Astrocyte (in vitro differentiated cells and primary cell): Measurements from ENCODE around the gene GALK2. TPM values are rescaled to one million over a fixed set of nuclear protein-coding genes. Genes with fewer than 3 reads are reported as not detected.

ENCODE experiments used
- DNase-seq: peaks from one replicate; pipeline ENCODE4 v3.0.0-alpha.2; 2010; ENCODE audit warnings: low read depth
- FAIRE-seq: peaks from 2 replicates; lab custom pipeline; 2011; peaks lifted over from hg19 to GRCh38; lab: Jason Lieb, UNC
- H2AFZ ChIP-seq: 2 replicates; pipeline ENCODE4 v1.6.0; 2012; ENCODE audit warnings: low read depth, low read length, inconsistent platforms
- H3K27ac ChIP-seq: 2 replicates; pipeline ENCODE4 v1.5.1; 2011; ENCODE audit warnings: low read depth, low read length, inconsistent platforms
- H3K27me3 ChIP-seq: 2 replicates; pipeline ENCODE4 v1.6.0; 2011; ENCODE audit warnings: low read length, inconsistent platforms; ENCODE audit not compliant: insufficient read depth
- H3K36me3 ChIP-seq: 2 replicates; pipeline ENCODE4 v1.5.1; 2011; ENCODE audit warnings: low read length, inconsistent platforms; ENCODE audit not compliant: insufficient read depth
- H3K4me1 ChIP-seq: 2 replicates; pipeline ENCODE4 v1.5.1; 2011; ENCODE audit warnings: low read length, inconsistent platforms; ENCODE audit not compliant: insufficient read depth
- H3K4me2 ChIP-seq: 2 replicates; pipeline ENCODE4 v1.6.0; 2012; ENCODE audit warnings: low read length, inconsistent platforms
- H3K4me3 ChIP-seq: 2 replicates; pipeline ENCODE4 v1.5.1; 2011; ENCODE audit warnings: low read depth, mild to moderate bottlenecking, low read length, inconsistent platforms; ENCODE audit not compliant: insufficient read depth
- H3K79me2 ChIP-seq: 2 replicates; pipeline ENCODE4 v1.6.0; 2012; ENCODE audit warnings: mild to moderate bottlenecking, low read length, inconsistent platforms; ENCODE audit not compliant: insufficient read depth
- H3K9ac ChIP-seq: 2 replicates; pipeline ENCODE4 v1.6.0; 2012; ENCODE audit warnings: mild to moderate bottlenecking, low read length, inconsistent platforms
- H3K9me3 ChIP-seq: 2 replicates; pipeline ENCODE4 v1.5.1; 2012; ENCODE audit warnings: low read depth, mild to moderate bottlenecking, low read length, inconsistent platforms; ENCODE audit not compliant: insufficient read depth
- H4K20me1 ChIP-seq: 2 replicates; pipeline ENCODE4 v1.6.0; 2012; ENCODE audit warnings: low read length, inconsistent platforms; ENCODE audit not compliant: insufficient read depth
- H3K27ac Mint-ChIP-seq: one replicate; pipeline ENCODE4 v1.8.0; 2021; ENCODE audit warnings: mild to moderate bottlenecking, mixed read lengths; ENCODE audit not compliant: unreplicated experiment
- H3K27me3 Mint-ChIP-seq: one replicate; pipeline ENCODE4 v1.8.0; 2021; ENCODE audit warnings: low read depth, mixed read lengths; ENCODE audit not compliant: unreplicated experiment
- H3K36me3 Mint-ChIP-seq: one replicate; pipeline ENCODE4 v1.8.0; 2021; ENCODE audit warnings: low read depth, mixed read lengths; ENCODE audit not compliant: unreplicated experiment
- H3K4me1 Mint-ChIP-seq: one replicate; pipeline ENCODE4 v1.8.0; 2021; ENCODE audit warnings: low read depth, mixed read lengths; ENCODE audit not compliant: unreplicated experiment
- H3K4me3 Mint-ChIP-seq: one replicate; pipeline ENCODE4 v1.8.0; 2021; ENCODE audit warnings: mild to moderate bottlenecking, moderate library complexity, mixed read lengths; ENCODE audit not compliant: unreplicated experiment
- H3K9me3 Mint-ChIP-seq: one replicate; pipeline ENCODE4 v1.8.0; 2021; ENCODE audit warnings: mild to moderate bottlenecking, mixed read lengths; ENCODE audit not compliant: unreplicated experiment
- CTCF ChIP-seq: IDR thresholded peaks from 2 replicates; pipeline ENCODE4 v1.5.1; 2011; ENCODE audit warnings: low read depth, mild to moderate bottlenecking, inconsistent platforms, low read length, moderate library complexity; ENCODE audit not compliant: insufficient read depth
- EZH2 ChIP-seq: IDR thresholded peaks from 2 replicates; pipeline ENCODE4 v1.6.1; 2012; ENCODE audit warnings: mild to moderate bottlenecking, low read length, inconsistent platforms; ENCODE audit not compliant: insufficient read depth
- total RNA-seq: library from RNA; stranded (reverse); gene quantifications from 2 replicates; pipeline ENCODE4 v1.2.1, GENCODE V29; 2021

The GALK2 gene
- total RNA-seq, 1 donor from 2014 or later = 21.4 TPM

DNA sequence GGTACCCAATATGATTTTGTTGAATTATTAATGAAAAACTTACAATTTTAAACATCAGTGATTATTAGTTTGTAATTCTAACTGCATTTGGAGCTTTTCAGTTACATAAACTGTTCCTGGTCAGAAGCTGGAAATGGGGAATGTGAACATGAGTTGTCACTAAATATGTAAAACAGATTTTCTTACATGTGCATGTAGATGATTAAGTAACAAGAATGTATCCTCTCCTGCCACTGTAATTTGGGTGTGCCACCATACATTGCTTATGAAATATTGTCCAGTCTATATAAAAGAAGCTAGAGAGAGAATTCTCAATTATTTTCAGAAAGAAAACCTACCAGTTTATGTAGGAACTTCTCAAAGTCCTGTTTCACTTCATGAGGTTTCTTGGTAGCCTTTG lies 161.4 kb downstream of the GALK2 start:
- DNase-seq = no peak
- no peak overlapping the region for H3K4me3 Mint-ChIP-seq
- no peak overlapping the region for H3K4me2 ChIP-seq
- no peak overlapping the region for H3K27ac ChIP-seq
- H3K36me3 Mint-ChIP-seq = peaks cover 2% of the 10 kb centered on the region
- H3K9ac ChIP-seq = no peak overlapping the region
- no peaks in the 10 kb centered on the region for H3K27me3 Mint-ChIP-seq
- H3K4me3 ChIP-seq = no peak overlapping the region
- H3K9me3 Mint-ChIP-seq = no peaks in the 10 kb centered on the region
- peaks cover 3% of the 10 kb centered on the region for H3K36me3 ChIP-seq
- no peaks in the 10 kb centered on the region for H3K4me1 ChIP-seq
- no peak for FAIRE-seq
- H3K79me2 ChIP-seq = no peaks in the 10 kb centered on the region
- H2AFZ ChIP-seq = no peak overlapping the region
- no peaks in the 10 kb centered on the region for H4K20me1 ChIP-seq
- H3K27me3 ChIP-seq = no peaks in the 10 kb centered on the region
- H3K4me1 Mint-ChIP-seq = peaks cover 5% of the 10 kb centered on the region
- no peak overlapping the region for H3K27ac Mint-ChIP-seq
- TF ChIP-seq CTCF = no peak
- no peak for TF ChIP-seq EZH2
- no peaks in the 10 kb centered on the region for H3K9me3 ChIP-seq

GRCh38 chr15:49331951-49332350 lies 161.9 kb downstream of the GALK2 start:
- no peak overlapping the region for H3K4me2 ChIP-seq
- no peak for FAIRE-seq

More at GRCh38 chr15:49331951-49332350, 161.9 kb downstream of the GALK2 start:
- peak; percentile 16 for DNase-seq
- Mint-ChIP-seq H3K27me3 (no peaks in the 10 kb centered on the region), H3K4me3 (no peak overlapping the region), H3K9me3 (no peaks in the 10 kb centered on the region), H3K36me3 (peaks cover 2% of the 10 kb centered on the region), H3K27ac (no peak overlapping the region), H3K4me1 (peaks cover 5% of the 10 kb centered on the region)
- no peak for TF ChIP-seq CTCF
- TF ChIP-seq EZH2 = no peak
- no peak overlapping the region for H3K4me3 ChIP-seq
- H2AFZ ChIP-seq = no peak overlapping the region
- H3K36me3 ChIP-seq = peaks cover 3% of the 10 kb centered on the region
- H4K20me1 ChIP-seq = no peaks in the 10 kb centered on the region
- no peaks in the 10 kb centered on the region for H3K27me3 ChIP-seq
- no peak overlapping the region for H3K27ac ChIP-seq
- H3K4me1 ChIP-seq = no peaks in the 10 kb centered on the region
- H3K9me3 ChIP-seq = no peaks in the 10 kb centered on the region
- no peaks in the 10 kb centered on the region for H3K79me2 ChIP-seq
- H3K9ac ChIP-seq = no peak overlapping the region
